Measurements from ENCODE around the gene ZFP36L1.

Gene ZFP36L1

DNA sequence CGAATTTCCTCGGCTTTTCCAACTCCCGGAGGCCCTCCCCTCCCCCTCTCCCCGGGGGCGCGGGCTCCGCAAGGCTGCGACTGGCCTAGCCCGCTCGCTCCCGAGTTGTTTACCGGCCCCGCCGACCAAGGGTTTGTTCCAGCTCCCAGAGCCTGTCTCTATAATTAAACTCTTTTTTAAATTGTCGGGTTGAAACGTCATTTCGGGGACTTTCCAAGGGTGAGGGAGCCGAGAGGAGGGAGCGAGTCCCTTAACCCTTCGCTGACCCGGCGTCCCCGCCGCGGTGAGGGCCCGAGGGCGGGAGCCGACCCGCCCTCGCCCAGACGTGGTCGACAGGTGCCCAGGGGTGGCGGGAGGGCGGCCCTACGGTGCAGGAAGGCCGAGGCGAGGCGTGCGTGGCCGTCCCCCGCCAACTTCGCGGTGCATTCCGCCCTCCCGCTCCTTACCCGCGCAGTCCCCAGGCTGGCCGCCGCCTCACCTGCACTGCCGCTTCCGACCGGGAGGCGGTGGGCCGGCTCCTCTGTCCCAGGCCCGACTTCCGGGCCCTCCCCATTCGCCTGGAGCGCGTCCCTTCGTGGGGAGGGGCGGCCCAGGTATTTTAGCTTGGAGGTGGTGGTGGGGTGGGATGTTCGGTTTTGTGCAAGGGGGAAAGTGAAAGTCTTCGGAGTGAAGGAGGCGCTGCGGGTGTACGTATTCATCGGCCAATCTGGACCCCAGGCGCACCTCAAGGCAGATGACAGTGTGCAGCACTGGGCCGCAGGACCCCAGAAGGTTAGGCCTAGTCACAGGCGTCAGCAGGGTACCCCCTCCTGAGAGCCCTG lies 2.9 kb upstream of the ZFP36L1 start:
- DNase-seq (ENCODE audit: low spot score): no peak

DNA sequence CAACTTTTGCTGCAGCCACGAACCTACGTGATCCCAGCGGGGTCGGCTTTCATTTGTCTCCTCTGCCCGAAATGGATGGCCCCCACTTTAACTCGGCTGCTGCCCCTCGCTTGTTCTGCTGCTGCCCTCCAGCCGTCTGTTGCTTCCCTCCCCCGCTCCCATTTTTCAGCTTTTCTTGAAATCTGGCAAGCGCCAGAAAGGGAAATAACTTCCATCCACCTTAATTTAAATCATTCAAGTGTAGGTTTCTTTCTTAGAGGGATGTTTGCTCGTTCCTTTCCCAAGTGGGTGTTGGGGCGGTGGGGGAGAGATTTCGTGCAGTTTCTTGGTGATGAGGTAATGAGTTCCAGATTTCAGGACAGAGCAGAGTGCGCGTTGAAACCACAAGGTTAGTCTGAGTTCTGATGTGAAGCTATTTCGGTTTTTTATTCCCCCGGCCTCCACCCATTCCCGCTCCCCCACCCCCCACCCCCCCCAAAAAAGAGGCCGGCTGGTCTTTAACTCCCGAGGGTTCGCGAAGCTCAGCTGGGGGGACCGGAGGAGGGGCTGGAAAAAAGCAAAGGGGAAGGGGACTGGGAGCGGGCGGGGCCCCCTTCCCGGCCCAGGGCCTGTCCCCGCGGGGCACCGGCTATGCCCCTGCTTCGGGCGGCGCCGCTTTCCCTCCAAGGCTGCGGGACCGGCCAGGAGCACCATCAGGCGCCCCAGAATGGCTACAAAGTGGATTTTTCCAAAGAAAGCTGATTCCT lies 2.2 kb upstream of the ZFP36L1 start:
- DNase-seq (ENCODE audit: low spot score): peak; percentile 84

DNA sequence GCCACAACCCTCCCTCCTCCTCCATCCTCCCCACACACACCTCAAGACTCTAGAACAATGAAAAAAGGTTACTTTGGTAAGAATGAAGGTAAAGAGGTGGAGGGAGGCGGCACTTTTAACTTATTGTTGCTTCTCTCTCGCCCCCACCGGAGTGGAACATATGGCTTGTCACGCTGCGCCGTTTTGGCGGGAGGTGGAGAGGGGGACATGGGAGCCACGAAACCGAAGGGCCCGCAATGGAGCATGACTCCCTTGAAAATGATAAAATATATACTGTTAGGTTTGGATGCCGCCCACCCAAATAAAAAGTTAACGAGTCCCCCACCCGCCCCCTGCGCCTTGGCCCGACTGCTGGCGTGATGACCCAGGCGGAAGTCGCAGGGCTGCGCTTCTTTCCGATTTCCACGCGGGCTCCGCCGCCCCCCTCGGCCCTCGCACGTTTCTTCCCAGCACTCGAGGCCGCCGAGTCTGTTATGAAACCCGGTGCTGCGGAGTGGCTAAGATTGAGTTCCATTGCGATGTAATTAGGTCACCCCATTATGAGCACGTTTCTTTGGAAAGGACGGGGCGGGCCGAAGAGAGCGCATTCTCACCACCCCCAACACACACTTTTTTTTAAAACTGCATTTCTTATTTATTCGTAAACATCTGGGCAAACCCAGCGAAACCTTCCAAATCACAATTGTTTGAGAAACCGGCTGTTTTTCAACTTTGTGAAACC lies 1.4 kb upstream of the ZFP36L1 start:
- peak; percentile 89 for DNase-seq (ENCODE audit: low spot score)

DNA sequence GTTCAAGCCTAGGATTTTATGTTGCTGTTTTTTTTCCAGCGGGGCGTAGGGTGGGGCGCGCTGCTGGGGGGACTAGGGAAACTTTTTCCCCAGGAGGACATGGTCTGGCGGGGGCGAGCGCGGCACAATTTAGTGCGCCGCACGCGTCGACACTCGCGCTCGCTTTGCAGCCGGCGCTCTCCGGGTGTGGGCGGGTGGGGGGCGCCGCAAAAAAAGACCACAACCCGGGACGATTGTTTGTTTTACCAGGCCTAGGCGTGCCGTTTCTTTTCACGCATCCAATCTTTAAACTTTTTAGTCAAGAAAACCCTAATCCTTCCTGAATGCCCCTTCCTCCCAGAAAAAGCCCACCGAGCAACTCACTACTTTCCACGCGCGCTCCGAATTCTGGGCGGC lies 865 bp upstream of the ZFP36L1 start:
- no peak for DNase-seq (ENCODE audit: low spot score)

DNA sequence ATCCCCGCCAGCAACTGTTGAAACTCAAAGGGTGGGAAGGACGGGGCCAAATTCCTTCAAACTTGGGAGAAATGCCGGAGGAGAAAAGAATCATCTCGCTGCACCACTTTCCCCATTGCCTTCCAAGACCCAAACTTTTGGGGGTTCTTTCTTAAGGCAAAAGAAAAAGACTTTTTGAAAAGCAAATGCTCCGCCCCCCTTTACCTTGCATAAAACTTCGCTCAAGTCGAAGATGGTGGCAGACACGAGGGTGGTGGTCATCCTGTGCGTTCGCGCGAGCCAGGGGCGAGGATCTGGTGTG lies 239 bp downstream of the ZFP36L1 start:
- no peak for DNase-seq (ENCODE audit: low spot score)

DNA sequence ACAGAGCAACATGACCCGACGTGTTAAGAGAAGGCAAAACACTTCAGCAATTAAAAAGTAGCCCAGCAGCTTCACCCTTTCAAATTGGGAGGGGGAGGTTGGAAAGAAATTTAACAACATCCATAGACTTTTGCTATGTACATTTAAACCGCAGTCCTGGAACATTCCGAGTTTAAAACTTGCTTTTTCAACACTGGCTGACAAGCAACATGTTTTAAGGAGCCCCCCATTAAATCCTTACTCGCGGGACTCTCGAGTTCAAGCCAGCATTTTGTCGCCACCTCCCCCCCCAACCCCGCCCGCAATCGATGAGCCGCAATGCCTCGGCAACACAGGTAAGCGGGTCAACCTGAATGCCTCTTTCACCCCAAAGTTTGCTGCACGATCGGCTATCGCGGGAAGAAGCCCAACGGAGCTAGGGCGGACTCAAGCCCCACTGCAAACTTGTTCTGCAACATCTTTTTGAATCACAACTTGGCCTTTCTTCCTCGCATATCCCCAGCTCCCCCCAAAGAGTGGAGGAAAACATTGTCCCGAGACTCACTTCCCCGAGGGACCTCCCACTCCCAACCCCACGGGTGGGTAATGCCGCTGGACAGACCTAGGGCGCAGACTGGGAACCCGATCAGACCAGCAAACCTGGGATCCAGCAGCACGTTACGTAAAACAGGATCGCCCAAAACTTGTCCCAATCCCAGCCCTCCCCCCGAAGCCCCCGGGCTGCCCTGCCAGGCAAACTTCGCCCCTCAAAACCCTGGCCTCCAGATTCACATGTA lies 777 bp downstream of the ZFP36L1 start:
- DNase-seq (ENCODE audit: low spot score): no peak

DNA sequence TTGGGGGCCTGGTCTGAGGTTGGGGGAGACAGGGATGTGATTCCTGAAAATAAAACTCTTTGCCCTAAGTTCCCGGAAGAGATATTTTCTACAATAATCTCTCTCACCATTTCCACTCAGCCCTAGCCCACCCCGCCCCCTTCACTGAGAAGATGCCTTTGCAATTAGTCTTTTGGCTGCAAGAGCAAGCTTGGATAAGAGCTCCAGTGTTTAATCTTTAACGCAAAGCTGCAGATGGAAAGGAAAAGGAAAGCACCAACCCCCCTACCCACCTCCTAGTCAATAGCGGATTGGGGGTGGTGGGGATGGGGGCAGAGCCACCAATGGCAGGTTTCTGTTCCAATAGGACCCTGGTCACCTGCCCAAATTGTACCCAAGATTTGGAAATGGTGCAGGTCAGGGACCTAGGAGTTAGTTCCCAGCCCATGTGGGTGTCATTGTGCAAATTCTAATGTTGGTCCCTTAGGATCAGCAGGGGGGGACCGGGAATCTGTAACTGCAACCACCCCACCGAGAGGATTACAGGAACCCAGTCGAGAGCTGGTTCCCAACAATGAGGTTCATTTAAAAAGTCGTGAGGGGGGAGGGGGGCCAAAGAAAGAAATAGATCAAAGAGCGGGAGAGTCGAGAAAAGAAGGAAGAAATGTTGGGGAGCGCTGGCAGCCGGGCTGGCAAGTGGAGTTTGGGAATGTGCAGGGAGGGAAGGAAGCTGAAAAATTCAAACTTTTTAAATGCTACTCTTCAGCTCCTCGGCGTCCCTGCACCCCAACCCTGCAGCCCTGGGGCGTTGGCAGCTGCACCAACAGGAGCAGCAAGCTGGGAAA lies 1.6 kb downstream of the ZFP36L1 start:
- no peak for DNase-seq (ENCODE audit: low spot score)

DNA sequence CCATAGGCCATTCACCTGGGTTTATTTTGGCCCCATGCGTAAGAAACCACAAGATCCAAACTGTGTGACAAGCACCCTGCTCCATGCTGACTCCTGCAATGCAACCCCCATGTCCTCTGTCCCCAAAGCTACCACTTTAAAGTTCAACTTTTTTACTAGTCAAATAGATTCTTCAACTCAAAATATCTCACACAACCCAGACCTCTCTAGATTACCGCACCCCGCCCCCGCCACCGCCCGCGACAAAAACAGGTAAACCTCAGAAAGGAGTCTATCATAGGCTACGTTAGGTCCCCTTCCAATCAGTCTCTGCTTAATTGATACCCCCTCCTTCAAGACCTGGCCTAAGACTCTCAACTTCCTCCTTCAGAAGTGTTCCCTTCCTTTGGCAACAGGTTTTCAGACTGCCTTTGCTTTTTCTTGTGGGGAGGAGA lies 2.2 kb downstream of the ZFP36L1 start:
- DNase-seq (ENCODE audit: low spot score): no peak

DNA sequence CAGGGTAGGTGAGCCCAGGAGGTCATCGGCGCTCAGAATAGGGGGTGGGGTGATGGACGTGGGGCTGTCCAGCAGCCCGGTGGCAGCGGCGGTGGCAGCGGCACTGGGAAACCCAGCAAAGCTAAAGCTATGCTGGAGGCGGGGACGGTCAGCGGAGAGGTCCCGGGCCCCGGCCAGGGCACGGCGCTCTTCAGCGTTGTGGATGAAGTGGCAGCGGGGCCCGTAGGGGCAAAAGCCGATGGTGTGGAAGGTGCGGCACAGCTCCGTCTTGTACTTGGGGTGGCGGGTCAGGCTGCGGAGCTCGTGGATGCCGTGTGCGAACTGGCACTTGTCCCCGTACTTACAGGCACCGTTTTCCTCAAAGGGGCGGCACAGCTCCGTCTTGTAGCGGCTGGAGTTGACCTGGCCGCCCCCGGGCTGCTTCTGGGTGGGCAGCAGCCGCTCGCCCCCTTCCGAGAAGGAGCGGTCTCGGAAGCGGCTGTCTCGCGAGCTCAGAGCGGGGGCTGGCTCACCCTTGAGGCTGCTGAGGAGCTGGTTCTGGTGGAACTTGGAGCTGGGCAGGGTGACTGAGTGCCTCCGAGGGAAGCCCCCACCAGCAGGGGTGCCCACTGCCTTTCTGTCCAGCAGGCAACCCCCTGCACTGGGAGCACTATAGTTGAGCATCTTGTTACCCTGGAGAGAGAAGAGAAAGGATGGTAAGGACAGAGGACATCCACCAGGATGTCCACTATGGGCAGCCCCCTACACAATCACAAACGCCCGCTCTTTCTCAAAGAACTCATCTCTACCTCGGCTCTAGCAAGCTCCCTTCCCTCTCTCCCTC lies 2.8 kb downstream of the ZFP36L1 start:
- no peak for DNase-seq (ENCODE audit: low spot score)

DNA sequence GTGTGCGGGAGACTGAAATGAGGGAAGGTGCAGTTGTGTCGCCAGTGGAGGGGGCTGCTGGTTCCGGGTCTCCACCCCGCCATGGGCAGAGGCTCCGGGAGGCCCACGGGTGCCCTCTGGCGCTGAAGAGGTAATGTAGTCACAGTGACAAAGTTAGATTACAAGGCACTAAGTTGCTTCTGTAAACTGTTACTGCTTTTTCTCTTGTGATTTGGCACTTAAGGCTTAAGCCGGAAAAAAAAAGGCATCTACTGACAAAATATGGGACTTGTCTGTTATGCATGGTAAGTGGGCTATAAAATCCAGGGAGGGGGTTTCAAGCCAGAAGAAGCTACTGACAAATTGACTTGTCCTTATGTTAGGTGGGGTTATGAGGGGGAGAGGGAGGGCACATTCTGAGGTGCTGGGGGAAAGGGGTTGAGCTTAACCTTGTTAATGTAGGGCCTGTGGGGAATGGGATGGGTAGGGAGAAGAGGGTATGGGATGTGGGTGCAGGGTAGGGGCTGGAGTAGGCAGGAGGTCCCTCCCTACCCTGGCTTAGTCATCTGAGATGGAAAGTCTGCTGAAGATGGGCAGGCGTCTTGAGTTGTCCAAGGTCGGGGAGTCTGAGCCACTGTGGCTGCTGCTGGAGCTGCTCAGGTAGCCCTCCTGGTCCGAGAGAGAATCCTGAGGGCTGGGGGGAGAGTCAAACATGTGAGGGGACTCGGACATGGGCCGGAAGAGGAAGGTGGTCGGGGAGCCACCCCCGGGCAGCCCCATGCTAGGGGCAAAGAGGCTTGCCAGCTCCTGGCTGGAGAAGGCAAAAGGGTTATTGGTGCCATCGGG lies 3.7 kb downstream of the ZFP36L1 start:
- no peak for DNase-seq (ENCODE audit: low spot score)

DNA sequence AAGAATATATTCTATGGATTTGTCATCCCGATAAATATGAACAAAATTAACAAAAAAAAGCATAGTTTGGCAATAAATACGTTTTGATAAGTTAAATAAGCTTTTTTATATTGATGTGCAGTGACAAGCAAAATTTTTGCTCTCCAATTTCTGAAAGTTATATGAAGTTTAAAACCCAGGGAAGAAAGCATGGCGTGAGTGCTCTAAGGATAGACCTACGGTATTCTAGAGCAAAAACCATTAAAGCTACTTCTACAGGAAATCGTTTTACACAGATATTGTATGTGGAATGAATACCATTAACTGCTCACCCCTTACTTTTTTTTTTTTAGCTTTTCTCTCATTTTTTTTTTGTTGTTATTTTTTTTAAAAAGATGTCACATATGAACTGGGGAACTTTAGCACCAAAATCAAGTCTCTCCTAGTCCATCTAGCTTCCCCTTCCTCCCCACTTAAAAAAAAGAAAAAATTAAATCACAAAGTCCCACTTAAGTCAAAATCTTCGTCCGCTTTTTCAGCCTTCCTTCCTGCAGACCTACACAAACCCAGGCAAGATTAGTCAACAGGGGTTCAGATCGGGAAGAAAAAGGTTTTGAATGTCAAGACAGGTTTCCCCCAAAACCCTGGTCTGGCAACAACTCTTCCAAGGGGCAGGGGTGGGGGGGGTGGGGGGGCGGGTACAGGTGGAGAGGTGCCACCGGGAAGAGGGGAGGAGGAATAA lies 4.4 kb downstream of the ZFP36L1 start:
- DNase-seq (ENCODE audit: low spot score): no peak

DNA sequence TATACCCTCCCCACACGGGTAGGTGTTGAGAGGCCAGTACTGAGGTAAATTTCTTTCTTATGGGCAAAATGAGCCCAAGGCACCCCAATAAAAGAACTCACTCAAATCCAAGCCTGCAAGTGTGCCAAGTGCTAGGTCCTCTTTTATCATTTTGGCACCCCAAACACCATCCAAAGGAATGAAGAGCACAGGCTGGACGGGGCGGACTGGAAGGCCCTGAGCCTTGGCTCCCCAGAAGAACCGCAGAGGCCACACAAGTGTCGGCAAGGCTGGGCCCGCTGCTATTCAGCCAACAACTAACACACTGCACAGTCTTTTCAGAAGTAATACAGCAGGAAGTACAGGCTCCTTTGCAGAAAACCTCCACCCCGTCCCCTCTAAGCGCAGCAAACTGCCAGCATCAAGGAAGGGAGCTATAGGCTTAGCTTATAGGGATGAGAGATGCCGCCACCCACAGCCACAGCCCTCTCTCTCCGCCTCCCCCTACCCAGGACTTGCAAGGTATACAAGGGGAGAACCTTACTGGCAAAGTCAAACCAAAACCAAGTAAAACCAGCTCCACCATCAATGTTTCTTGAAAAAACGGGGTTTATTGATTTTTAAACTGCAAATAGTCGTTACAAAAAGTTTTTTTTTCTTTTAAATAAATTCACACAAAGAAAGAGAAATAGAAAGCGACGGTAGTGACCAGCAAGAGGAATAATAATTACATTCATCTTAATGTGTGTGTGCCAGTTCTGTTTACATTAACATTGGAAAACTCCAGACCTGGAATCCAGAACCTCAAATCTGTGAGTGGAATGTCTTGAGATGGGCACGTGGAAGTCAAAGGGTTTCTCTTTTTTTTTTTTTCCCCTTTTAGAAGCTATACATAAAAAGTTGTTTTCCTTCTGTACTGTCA lies 5.5 kb downstream of the ZFP36L1 start:
- no peak for DNase-seq (ENCODE audit: low spot score)

DNA sequence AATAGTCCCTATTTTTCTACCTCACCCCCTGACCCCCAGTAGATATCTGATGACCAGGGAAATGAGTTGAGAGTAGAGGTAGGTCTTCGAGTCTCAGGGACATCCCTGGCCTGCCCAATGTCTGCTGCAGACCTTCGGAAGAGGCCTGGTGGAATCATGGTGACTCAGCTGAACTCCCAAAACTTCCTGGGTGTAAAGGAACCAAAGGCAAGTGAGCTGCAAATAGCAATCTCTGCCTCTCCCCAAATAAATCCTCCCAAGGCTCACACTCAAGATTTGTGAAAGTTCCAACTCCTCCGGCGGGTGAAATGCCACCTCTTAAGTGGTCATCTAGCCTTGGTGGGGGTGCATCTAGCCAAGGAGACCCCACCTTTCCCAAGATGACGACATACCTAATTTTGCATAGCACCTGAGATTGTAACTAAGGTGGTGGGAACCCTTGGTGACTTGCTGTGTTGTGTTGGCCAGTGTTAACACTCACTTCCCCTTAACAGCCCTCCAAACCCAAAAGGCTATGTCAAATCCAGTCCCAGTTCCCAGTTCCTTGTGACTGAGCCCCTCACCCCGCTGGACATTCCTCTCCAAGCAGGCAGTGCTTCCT lies 6.3 kb downstream of the ZFP36L1 start:
- DNase-seq (ENCODE audit: low spot score): no peak

DNA sequence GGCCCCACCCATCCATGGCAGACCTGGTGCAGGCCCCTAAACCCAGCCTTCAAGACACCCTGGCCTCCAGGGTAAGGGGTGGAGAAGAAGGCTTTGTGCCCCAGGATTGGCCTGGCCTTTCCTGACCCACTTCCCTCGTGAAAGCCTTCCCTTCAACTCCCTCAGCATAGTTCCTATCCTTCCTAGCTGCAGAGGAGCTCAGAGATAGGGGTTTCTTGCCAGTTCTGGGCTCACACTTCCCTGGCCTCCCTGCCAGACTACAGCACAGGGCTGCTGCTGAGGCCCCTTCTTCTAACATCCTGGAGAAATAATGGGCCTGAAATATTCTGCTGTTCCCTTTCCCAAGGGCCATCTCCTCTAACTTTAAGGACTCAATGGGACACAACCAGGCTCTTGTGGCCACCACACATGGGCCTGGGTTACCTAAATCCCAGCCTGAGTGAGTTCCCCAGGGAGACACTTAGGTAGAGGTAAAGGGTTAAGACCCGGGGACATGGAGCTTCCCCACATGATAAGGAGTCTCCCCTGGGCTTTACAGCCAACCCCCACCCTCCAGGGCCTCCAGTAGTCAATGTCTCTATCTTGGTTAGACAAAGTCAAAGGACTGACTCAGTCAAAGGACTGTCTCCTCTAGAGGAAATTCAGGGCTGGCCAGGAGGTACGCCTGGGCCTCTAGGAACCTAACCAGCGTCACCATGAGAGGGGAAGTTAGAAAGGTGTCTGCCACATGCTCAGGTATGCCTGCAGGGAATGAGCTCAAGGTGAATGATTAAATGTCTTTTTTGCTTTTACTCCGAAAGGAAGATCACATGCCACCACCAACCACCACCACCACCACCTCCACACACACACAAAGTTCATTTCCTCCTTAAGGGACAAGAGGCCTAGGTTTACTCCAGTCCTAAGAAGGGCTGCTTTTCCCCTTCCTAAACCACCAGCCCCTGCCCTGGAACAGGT lies 7.1 kb downstream of the ZFP36L1 start:
- DNase-seq (ENCODE audit: low spot score): no peak

DNA sequence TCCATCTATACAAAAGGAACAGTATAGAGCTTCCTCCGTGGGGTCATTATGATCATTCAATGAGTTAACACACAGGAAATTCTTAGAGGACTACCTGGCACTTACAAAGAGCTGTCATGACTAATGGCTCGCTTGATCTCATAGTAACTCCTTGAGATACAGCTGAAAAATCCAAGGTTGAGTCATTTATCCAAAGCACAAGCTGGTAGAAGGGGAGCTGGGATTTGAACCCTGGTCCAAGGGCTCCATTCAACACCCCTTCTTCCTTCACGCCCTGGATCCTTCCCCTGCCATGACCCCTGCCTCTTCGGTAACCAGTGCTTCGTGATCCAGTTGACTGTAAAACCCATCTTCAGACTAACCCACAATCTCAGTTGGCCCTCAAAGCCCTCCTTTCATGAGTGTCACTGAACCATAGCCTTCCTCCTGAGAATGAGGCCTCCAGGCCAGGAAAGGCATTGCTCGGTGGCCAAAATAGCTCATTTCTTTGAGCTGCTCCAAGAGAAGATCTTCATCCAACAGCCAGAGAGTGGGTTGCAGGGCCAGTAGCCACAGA lies 7.8 kb downstream of the ZFP36L1 start:
- DNase-seq (ENCODE audit: low spot score): no peak
